Hindlimb muscle (tissue), 1 donor: ENCODE measurements around the gene KASH5. TPM values are rescaled to one million over a fixed set of nuclear protein-coding genes. Genes with fewer than 3 reads are reported as not detected.
"Not testable (repeated sequence)": the region's sequence is repeated elsewhere in the genome, so short reads cannot be mapped to it uniquely, and the experiment has no call there.

Experiments used
- DNase-seq: peaks from one replicate; pipeline ENCODE4 v3.0.0-alpha.2; 2013
- polyA plus RNA-seq: library from polyadenylated mRNA; unstranded; fragments of 120-200 nt; gene quantifications from one replicate; pipeline ENCODE4 v1.2.1, GENCODE V29; 2013; ENCODE audit not compliant: insufficient read length

Gene KASH5
- polyA plus RNA-seq, 1 donor: not detected

DNA sequence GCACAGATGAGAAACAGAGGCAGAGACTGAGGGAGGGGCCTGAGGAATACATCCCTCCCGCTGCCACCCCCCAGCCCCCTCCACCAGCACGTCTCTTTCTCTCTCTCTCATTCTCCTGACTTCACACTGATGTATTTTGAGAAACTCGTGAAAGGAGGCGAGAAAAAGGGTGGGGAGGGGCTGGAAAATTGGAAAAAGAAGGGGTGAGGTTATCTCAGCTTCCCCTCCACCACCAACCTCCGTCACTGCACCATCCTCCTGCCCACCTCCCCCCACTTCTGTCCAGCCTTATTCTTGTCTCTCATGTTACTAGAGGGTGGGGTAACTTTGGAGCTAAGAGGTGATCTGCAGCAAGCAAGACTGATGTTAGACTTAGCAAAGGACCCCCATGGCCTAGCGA lies 51.8 kb downstream of the KASH5 start:
- DNase-seq: no peak

DNA sequence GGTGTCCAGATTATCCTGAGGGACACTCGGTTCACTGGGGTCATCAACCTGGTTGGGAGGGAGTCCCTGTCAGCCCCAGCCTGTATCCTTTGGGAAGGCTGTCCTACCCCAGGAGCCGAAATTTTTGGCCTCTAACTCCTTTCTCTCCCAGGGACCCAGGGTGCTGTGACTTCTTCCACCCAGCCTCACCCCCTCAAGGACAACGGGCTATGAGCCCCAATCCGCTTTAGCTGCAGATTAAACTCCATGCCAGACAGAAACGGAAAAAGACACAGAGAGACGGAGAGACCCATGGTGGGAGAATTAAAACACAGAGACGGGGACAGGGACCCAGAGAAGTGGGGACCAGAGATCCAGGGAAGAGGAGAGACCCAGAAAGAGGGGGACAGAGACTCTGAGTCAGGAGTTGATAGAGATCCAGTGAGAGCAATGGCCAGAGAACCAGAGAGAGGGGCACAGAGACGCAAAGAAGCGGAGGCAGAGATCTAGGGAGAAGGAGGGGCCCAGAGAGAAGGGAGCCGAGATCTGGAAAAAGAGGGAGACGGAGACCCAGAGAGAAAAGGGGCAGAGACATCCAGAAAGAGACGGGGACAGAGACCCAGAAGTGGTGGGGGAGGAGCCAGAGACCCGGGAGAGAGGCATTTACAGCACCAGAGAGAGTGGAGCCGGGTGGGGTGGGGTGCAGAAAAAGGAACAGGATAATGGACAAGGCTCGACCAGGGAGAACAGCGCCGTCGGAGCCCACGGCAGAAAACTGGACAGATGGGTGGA lies 52.6 kb downstream of the KASH5 start:
- DNase-seq: no peak

DNA sequence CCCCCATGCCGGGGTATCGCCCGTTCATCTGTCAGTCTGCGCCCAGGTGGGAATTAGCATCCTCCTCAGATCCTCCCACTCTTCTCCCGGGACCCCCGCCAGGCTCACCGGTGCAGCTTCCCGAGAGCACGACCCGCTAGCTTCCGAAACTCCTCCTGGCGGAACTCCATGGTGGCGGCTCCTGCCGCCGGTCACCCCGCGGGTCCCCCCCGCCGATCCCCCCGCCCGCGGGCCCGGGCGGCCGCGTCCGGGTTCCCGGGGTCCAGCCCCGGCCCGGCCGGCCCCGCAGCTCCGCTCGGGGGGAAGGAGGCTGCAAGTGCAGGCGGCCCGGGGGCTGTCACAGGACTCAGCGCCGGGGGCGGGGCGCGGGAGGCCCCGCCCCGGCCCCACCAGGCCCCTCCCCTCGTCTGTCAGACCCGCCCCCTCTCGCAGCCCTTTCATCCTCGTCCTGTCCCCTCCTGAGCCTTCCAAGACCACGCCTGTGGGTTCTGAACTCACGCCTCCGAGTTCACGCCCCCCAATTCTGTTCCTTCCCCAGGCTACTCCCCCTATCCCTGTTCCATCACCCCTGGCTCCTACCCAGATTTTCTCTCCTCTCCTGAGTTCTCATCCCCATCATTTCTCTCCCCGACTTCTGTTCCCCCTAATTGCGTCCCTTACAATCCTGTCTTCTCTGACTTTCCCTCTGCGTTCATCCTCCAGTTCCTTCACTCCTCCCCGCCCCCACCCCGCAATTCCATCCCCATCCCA lies 53.3 kb downstream of the KASH5 start, which contains the start of gene SLC17A7:
Gene SLC17A7, minus strand, starts transcription at position 318 of the 750 bp plus-strand sequence. Its CDS starts 148 bp downstream, at position 170.
- no peak for DNase-seq

DNA sequence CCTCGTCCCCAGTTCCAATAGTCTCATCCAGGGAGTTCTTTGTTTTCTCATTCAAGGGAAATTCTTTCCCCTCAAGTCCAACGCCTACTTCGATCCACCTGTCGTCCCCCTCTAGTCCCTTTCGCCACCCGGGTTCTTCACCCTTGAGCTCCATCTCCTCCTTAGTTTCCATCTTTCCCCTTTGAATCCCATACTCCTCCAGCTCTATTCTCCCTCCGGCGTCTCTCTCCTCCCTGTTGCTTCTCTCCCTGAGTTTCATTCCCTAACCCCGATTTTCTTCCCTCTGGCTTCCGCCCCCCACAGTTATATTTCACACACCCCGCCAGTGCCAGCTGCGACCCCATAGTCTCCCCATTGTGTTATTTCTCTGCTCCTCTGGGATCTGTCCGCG lies 53.9 kb downstream of the KASH5 start:
- DNase-seq: no peak

DNA sequence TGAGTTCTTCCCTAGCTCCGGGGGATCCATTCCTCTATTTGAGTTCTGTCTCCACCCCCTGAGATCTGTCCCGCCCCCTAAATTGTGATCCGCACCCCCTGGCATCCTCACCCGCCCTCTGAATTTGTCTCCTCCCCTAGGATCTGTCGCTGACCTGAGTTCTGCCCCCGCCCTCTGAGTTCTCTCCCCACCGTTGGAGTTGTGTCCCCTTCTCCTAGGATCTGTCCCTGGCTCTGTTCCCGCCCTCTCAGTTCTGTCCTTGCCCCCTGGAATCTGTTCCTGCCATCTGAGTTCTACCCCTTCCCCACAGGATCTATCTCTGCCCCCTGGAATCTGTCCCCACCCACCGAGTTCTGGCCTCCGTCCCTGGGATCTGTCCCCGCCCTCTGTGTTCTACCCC lies 54.3 kb downstream of the KASH5 start:
- no peak for DNase-seq

DNA sequence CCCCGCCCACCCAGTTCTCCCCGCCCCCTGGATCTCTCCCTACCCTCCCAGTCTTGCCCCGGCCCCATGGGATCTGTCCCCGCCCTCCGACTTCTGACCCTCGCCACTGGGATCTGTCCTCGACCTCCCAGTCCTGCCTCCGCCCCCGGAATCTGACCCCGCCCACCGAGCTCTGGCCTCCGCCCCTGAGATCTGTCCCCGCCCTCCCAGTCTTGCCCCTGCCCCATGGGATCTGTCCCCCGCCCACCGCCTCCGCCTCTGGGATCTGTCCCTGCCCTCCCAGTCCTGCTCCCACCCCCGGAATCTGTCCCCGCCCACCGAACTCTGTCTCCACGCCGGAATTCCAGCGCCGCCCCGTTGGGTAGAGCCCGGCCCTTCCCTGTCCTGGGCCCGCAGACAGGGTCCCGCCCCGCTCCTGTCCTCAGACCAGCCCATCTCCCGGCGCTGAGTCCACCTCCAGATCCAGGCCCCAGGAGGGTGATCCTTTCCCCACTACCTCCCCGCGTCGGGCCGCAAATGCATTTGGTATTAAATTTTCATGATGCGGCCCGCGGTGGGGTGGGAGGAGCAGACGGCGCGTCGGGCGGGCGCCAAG lies 54.8 kb downstream of the KASH5 start:
- DNase-seq: peak; percentile 89

DNA sequence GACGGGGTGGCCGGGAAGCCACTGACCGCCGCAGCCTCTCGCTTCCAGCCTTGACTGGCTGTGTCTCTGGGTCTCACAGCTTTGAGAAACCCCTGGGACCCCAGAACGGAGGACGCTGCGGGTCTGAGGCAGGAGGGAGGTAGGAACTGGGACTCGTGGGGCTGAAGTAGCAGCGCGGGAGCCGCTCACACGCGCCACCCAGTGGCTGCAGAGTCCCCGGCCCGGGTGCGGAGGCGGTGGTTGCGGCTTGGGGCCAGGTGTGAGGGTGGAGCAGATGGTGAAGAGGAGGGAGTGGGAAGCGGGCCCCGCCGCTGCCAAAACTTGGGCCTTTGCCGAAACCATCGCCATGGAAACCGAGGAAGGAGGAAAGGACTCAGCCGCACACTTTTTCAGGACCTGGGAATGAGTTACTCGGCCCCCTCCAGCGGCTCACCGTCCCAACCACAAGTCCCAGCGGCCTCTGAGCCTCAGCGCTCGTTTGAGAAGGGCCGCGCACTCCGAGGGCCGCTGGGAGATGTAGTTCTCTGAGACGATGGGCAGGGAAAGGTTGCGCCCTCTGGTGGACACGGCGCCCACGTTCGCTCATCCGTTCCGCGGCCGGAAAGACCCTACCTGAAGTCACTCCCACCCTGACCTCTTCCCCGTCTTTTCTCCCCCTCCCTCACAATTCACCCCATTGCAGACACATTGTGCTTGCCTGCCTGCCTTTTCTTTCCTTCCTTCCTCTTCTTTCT lies 55.5 kb downstream of the KASH5 start:
- DNase-seq: peak; percentile 96

DNA sequence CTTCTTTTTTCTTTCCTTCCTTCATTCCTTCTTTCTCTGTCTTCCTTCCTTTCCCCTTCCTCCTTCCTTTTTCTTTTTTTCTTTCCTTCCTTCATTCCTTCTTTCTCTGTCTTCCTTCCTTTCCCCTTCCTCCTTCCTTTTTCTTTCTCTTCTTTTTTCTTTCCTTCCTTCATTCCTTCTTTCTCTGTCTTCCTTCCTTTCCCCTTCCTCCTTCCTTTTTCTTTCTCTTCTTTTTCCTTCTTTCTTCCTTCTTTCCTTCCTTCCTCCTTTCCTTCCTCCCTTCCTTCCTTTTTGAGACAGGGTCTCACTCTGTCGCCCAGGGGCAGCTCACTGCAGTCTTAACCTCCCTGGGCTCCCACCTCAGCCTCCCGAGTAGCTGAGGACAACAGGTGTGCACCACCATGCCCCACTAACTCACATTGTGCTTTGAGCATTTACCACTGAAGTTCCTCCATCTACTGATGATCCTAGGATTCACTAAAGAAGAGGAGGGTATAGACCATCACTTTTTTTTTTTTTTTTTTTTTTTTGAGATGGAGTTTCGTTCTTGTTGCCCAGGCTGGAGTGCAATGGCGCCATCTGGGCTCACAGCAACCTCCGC lies 56.2 kb downstream of the KASH5 start:
- DNase-seq: not testable (repeated sequence)

DNA sequence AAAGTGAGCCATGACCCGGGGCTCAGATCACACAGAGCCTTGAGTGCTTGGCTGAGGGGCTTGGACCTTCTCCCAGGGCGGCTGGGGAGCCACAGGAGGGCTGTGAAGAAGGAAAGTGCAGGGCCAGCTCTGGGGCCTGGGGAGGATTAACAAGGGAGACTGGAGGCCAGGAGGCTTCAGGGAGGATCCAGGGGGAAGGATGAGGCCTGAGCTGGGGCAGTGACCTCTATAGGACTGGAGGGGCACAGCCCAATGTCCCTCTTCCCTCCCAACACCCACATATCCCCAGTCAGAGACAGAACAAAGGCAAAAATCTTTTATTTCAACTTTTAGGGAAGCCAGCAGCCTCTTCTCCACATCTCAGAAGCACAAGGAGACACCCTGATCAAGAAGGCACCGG lies 57.9 kb downstream of the KASH5 start:
- DNase-seq: no peak

DNA sequence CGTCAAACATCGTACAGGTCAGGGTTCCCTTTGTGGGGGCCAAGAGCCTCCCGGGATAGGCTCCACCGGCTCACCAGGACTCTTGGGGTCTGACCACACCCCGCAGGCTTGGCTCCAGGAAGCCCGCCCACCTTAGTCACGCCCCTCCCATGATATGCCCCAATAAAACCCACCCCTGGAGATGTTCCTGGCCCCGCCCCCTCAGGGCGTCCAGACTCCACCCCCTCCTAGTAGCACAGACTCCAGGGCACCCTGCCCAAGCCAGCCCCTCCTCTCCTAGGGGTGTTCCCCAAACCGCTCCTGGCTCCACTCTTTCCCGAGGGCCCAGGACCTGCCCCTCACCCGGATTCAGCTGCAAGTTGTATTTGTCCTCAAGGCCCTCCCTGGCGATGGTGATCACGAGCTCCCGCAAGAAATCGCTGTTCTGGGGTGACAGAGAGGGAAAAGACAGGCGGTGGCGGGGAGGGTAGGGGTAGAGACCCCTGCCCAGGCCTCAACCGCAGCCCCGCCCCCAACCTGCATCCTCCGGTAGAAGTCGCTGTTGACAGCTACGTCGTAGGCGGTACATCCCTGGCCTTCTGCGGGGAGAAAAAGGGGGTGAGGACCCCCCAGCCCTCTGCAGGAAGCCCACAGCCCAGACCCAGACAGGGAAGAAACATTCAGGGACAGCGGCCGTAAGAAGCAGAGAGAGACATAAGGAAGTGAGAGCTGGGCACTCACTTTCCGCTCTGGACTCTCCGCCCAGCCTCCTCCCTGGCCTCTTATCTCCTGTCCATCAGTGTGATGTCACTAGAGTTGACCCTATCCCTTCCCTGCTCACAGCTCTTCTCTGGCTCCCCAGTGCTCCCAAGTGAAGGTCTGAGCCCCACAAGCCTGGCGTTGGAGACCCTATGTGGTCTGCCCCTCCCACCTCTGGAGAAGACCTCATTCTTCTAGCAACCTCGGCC lies 59.7 kb downstream of the KASH5 start:
- no peak for DNase-seq

DNA sequence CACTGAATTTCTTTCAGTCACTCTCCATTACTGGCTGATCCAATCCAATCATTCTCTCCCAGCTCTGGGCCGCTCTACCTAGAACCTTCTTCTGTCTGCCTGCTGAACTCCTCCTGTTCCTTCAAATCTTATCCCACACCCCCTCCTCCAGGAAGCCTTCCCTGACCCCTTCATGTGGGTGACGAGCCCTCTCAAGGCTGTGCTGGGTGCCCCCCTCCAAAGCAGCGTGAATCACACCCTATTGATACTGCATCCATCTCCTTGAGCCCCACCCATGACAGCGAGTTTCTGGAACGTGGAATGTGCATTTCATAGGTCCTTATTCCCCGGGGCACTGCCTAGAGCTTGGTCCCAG lies 60.4 kb downstream of the KASH5 start:
- no peak for DNase-seq

DNA sequence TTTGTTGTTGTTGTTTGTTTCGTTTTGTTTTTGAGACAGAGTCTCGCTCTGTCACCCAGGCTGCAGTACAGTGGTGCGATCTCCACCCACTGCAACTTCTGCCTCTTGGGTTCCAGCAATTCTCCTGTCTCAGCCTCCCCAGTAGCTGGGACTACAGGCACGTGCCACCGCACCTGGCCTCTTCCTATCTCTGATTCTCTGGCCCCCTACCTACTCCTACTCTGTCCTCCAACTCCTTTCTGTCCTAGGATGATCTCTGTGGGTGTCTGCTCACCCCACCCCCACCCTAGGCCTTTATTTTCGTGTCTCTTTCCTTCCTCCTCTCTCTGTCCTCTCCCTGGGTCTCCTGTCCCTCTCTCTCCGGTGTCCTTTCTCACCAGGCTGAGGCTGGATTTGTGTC lies 62.4 kb downstream of the KASH5 start:
- no peak for DNase-seq

DNA sequence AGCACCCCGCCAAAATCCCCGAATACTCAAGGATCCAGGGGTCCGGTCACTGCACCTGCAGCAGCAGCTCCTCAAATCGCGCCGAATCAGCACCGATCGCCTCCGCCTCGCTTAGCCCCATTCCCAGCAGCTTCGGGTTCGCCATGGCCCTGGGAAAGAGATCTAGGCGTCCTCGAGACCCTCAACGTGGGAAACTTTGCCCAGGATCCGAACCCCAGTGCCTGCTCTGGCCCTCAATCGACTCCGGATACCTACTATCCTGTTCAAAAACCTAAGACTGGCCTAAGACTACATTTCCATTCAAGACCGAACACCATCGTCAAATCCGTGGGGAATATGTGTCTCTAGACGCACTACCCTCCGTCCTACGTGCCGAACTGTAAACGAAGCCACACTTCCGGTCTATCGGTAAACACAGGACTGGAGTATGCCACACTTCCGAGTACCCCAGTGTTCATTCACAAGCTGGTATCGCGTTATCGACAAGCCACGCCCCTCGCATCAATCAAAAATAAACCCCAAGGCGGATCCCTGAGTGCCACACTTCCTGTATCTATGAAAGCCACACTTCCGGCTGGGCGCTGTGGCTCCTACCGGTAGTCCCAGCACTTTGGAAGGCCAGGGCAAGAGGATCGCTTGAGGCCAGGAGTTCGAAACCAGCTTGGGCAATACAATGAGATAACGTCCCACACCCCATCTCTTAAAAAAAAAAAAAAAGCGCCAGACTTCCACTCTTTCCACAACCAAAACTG lies 63.6 kb downstream of the KASH5 start, which contains the start of gene PIH1D1:
Gene PIH1D1, minus strand, starts transcription at position 385 of the 752 bp plus-strand sequence. Its CDS starts 240 bp downstream, at position 145.
- peak; percentile 96 for DNase-seq

DNA sequence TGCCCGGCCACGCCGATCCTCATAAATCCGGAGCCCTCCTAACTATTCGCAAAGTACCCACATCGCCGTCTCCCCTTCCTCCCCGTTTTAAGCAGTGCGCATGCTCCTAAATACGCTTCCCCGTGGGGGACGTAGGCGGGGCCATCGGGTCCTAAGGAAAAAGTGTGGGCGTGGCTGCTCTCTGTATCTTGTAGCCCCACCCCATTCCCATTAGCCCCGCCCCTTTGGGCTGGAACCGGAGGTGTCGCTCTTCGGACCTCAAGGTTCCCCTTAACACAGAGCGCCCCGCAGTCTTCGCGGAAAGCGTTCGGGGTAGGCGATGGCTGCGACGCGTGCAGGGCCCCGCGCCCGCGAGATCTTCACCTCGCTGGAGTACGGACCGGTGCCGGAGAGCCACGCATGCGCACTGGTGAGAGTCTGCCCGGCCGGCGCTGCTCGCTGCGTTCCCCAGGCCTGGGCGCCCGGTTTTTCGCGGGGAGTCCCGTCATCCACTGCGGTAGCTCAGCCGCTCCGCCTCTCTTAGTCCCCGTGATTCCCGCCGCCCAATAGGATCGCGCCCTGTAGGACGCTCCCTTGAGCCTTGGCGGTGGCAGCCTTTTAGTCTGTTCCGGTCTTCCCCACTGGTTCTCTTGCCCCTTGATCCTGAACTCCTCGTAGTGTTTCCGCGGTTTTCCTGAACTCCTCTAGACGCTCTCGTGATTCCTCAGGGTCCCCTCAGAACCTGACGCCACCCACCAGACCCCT lies 65.1 kb downstream of the KASH5 start, which contains the start of gene ALDH16A1:
Gene ALDH16A1, plus strand, starts transcription at position 213 of the 744 bp plus-strand sequence. Its CDS starts 107 bp downstream, at position 320.
- peak; percentile 98 for DNase-seq

DNA sequence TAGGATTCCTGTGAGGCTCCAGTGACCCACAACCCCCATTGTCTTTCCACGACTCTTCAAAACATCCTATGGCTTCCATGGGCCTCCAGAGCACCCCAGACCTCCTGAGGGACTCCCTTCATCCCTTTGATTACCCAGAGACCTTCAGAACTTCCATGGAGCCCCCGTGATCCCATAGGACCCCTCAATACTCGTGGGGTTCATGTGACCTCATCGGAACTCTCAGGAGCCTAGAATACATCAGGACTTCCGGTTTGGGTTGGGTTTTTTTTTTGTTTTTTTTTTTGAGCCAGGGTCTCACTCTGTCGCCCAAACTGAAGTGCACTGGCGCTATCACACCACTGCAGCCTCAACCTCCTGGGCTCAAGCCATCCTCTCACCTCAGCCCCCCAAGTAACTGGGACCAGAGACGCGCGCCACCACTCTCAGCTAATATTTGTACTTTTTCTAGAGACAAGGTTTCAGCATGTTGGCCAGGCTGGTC lies 65.8 kb downstream of the KASH5 start:
- DNase-seq: no peak

DNA sequence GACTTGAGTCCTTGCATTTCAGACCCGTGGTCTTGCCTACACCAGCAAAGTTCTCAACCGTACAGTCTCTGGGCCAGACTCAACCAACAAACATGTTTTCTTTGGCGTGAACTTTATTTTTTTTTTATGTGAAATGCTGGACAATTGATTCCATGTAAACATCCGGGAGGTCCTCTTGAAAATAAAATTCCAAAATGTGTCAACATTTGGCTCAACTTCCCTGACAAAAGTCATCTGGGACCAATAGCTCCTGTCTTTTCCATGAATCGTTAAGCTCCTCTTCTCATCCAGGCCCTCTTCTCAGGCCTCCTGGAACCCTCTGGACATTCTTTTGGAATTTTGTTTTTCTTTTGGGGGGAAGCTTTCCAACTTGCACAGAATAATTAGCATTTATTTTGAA lies 67.7 kb downstream of the KASH5 start:
- peak; percentile 76 for DNase-seq

DNA sequence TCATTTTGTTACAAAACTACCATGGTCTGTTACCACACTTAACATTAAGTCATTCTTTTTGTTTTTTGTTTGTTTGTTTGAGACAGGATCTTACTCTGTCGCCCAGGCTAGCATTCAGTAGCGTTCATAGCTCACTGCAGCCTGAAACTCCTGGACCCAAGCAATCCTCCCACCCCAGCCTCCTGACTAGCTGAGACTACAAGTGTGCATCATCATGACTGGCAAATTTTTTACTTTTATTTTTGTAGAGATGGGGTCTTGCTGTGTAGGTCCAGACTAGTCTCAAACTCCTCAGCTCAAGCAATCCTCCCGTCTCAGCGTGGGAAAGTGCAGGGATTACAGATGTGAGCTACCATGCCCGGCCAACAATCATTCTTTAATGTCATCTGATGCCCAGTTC lies 68.3 kb downstream of the KASH5 start:
- no peak for DNase-seq

DNA sequence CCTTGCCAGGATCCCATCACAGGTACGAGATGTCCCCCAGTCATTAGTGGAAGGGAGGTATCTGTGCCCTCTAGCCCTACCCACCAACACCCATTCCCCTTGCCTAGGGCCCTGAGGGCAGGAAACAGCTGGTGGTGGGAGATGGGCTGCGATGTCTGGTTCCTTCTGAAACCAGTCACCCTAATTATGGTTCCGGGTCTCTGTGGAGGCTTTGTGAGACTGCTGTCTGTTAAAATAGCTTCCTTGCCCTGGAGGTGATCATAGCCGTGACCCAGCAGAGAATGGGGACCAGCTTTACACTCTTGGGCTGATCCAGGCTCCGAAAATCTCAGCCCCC lies 70.5 kb downstream of the KASH5 start:
- no peak for DNase-seq

DNA sequence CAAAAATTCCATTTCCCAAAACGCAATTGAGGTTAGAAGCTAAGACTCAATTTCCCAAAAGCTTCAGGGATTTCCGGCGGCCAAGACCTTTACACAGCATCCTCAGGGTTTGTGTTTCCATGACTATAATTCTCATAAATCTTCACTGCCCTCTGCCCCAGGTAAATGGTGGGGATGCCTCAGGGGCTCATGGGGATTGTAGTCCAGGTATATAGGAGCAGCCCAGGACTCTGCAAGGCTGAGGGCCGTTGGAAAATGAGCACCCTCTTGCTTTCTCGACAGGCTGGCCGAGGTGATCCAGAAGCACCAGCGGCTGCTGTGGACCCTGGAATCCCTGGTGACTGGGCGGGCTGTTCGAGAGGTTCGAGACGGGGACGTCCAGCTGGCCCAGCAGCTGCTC lies 71.3 kb downstream of the KASH5 start:
- DNase-seq: no peak
